ENCODE measurements around the gene HOXB8.

DNA sequence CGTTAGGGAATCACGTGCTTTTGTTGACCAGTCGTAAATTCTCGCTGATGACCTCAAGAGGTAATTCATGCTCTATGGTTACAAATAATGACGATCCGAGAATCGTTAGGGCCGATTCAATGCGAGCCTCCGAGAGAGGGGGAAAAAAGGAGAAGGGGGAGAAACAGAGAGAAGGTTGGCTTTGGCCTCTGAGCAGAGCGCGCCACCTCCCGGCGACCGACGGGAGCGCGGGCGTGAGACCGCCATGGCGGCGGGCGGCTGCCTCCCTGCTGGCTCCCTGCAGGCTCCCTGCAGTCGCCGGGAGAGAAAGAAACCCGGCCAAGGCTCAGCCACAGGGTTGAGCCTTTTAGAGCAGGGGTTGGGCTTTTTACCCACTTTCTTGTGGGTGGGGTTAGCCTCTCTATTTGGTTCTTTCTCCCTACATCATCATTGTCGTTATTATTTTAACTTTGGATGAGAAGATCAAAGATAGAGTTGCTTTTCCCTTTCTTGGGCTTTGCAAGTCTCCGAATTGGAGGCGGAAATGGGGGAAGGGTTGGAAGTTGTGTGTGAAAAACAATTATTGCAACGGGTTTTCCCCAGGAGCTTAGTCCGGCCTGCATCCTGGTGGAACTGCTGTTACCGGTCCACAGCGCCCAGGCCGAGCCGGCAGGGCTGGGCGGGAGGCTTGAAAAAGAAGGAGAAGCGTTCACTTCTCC, 21.1 kb downstream of the HOXB8 start:
- TF ChIP-seq, protein P1, sequence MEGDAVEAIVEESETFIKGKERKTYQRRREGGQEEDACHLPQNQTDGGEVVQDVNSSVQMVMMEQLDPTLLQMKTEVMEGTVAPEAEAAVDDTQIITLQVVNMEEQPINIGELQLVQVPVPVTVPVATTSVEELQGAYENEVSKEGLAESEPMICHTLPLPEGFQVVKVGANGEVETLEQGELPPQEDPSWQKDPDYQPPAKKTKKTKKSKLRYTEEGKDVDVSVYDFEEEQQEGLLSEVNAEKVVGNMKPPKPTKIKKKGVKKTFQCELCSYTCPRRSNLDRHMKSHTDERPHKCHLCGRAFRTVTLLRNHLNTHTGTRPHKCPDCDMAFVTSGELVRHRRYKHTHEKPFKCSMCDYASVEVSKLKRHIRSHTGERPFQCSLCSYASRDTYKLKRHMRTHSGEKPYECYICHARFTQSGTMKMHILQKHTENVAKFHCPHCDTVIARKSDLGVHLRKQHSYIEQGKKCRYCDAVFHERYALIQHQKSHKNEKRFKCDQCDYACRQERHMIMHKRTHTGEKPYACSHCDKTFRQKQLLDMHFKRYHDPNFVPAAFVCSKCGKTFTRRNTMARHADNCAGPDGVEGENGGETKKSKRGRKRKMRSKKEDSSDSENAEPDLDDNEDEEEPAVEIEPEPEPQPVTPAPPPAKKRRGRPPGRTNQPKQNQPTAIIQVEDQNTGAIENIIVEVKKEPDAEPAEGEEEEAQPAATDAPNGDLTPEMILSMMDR (IDR thresholded peaks at IDR 0.05 in 8 of 11, conservative IDR thresholded peaks at IDR 0.05 in 3 of 11) = peak; percentile 86 to 96 (median 91)
- no peak for TF ChIP-seq POLR2A (IDR thresholded peaks at IDR 0.05)
- TF ChIP-seq POLR2AphosphoS5 (IDR thresholded peaks at IDR 0.05) = peak; percentile 37 to 76 (median 69)
